HepG2 (cell line): ENCODE results near the gene RPL37A. TPM values are rescaled to one million over a fixed set of nuclear protein-coding genes. Genes with fewer than 3 reads are reported as not detected.
A peak's percentile ranks its signal among the peaks of the same experiment; 100 is the strongest.

Source experiments
- HOXA3 ChIP-seq: sonication (generic); formaldehyde crosslinking; IDR thresholded peaks from 2 replicates; pipeline ENCODE4 v1.5.0; 2020; ENCODE audit warnings: missing genetic modification reagents
- KAT7 ChIP-seq: IDR thresholded peaks from 2 replicates; pipeline ENCODE4 v1.6.1; 2018; ENCODE audit warnings: borderline replicate concordance, missing compliant biosample characterization
- MAX ChIP-seq: IDR thresholded peaks from 2 replicates; pipeline ENCODE4 v1.6.1; 2012; ENCODE audit warnings: inconsistent platforms
- PAWR ChIP-seq: sonication (generic); formaldehyde crosslinking; IDR thresholded peaks from 2 replicates; pipeline ENCODE4 v1.4.0; 2020; ENCODE audit warnings: missing genetic modification reagents, mild to moderate bottlenecking, borderline replicate concordance
- PAX8 ChIP-seq: sonication (generic); formaldehyde crosslinking; IDR thresholded peaks from 2 replicates; pipeline ENCODE4 v1.8.0; 2022; ENCODE audit warnings: mild to moderate bottlenecking, missing genetic modification reagents, borderline replicate concordance
- PHF8 ChIP-seq: sonication (generic); formaldehyde crosslinking; IDR thresholded peaks from 2 replicates; pipeline ENCODE4 v1.5.0; 2020; ENCODE audit warnings: missing genetic modification reagents
- SATB2 ChIP-seq: sonication (generic); formaldehyde crosslinking; IDR thresholded peaks from 2 replicates; pipeline ENCODE4 v1.5.0; 2020; ENCODE audit warnings: missing genetic modification reagents
- SRSF1 ChIP-seq: fragments of 200-400 bp; formaldehyde crosslinking; optimal IDR thresholded peaks from 2 replicates; pipeline ENCODE3; 2017; ENCODE audit warnings: mild to moderate bottlenecking, low read depth, low read length, moderate library complexity
- SUZ12 ChIP-seq: fragments of 150-350 bp; IDR thresholded peaks from 2 replicates; pipeline ENCODE4 v1.6.1; 2014; ENCODE audit warnings: low read depth, low read length
- TERF1 ChIP-seq: sonication (generic); formaldehyde crosslinking; IDR thresholded peaks from 2 replicates; pipeline ENCODE4 v1.8.0; 2022; ENCODE audit warnings: mild to moderate bottlenecking, missing genetic modification reagents, moderate library complexity
- TP53 ChIP-seq: sonication (generic); formaldehyde crosslinking; conservative IDR thresholded peaks from 2 replicates; pipeline ENCODE4 v1.4.0; 2020; ENCODE audit warnings: missing genetic modification reagents
- TRIM24 ChIP-seq: sonication (generic); formaldehyde crosslinking; IDR thresholded peaks from 2 replicates; pipeline ENCODE4 v1.8.0; 2022; ENCODE audit warnings: mild to moderate bottlenecking, missing genetic modification reagents
- ZBED4 ChIP-seq: sonication (generic); formaldehyde crosslinking; IDR thresholded peaks from 2 replicates; pipeline ENCODE4 v1.4.0; 2020; ENCODE audit warnings: missing genetic modification reagents, borderline replicate concordance
- ZBTB26 ChIP-seq: IDR thresholded peaks from 2 replicates; pipeline ENCODE4 v1.6.1; 2016; ENCODE audit warnings: missing compliant biosample characterization, missing genetic modification reagents, borderline replicate concordance
- ZMAT3 ChIP-seq: sonication (generic); formaldehyde crosslinking; conservative IDR thresholded peaks from 2 replicates; pipeline ENCODE4 v1.7.0; 2021; ENCODE audit warnings: missing genetic modification reagents
- ZNF432 ChIP-seq: sonication (generic); formaldehyde crosslinking; IDR thresholded peaks from 2 replicates; pipeline ENCODE4 v1.5.0; 2020; ENCODE audit warnings: missing genetic modification reagents, mild to moderate bottlenecking, borderline replicate concordance
- ZNF501 ChIP-seq: sonication (generic); formaldehyde crosslinking; IDR thresholded peaks from 2 replicates; pipeline ENCODE4 v1.5.1; 2020; ENCODE audit warnings: mild to moderate bottlenecking, moderate library complexity, missing genetic modification reagents
- ZNF737 ChIP-seq: sonication (generic); formaldehyde crosslinking; IDR thresholded peaks from 2 replicates; pipeline ENCODE4 v1.5.0; 2020; ENCODE audit warnings: missing genetic modification reagents, mild to moderate bottlenecking, borderline replicate concordance
- ZUFSP ChIP-seq: sonication (generic); formaldehyde crosslinking; IDR thresholded peaks from 2 replicates; pipeline ENCODE4 v1.9.0; 2021; ENCODE audit warnings: missing genetic modification reagents, mild to moderate bottlenecking, borderline replicate concordance
- polyA plus RNA-seq, 8 experiments: library from polyadenylated mRNA; depleted of rRNA in 3 of 8; stranded (reverse) in 7 of 8; unstranded in 1 of 8; fragments of >200 nt; fragmentation: Illumina TruSeq in 4 of 8; extraction: Trizol in 4 of 8; gene quantifications; 2 replicates each; pipeline versions ENCODE4 v1.2.1 to v1.2.3, GENCODE V29; 2011 to 2016; ENCODE audit warnings: low read depth in 4 of 8, missing spikeins in 1 of 8, mixed read lengths in 1 of 8; ENCODE audit not compliant: insufficient read depth in 1 of 8
- total RNA-seq, 5 experiments: library from RNA; depleted of rRNA; stranded (reverse); fragments of >200 nt; fragmentation: Illumina TruSeq; extraction: Trizol; gene quantifications; 2 replicates each; pipeline ENCODE4 v1.2.3, GENCODE V29; 2016; ENCODE audit warnings: low read depth in 1 of 5

RPL37A gene
- total and polyA plus RNA-seq, 2 of the 13 experiments (the other 11 are each of a cell fraction or from before 2014, with no cell fraction given): 6,902 to 7,910 TPM

GRCh38 chr2:216498379-216499352 lies at the start of gene RPL37A (continued):
- peak; percentile 85 for TF ChIP-seq HOXA3 (CRISPR knock-in tag)
- TF ChIP-seq PAWR (CRISPR knock-in tag): 0 out of 2 replicates have a peak, but pooled peaks have one; percentile 92
- TF ChIP-seq ZBED4: peak; percentile 90
- TF ChIP-seq TRIM24 (CRISPR knock-in tag): no peak
- peak; percentile 99 for TF ChIP-seq PAX8 (CRISPR knock-in tag)
- peak; percentile 99 for TF ChIP-seq PHF8
- TF ChIP-seq ZMAT3 (CRISPR knock-in tag): peak; percentile 96
- peak; percentile 91 for TF ChIP-seq ZBTB26 (CRISPR knock-in tag)
- TF ChIP-seq TP53: 0 out of 2 replicates have a peak, but pooled peaks have one; percentile 28
- peak; percentile 99 for TF ChIP-seq ZNF501
- TF ChIP-seq MAX: peak; percentile 94
- TF ChIP-seq KAT7: peak; percentile 97; the same call in 1 of the 2 replicates
- TF ChIP-seq ZUFSP (CRISPR knock-in tag): no peak
- TF ChIP-seq SATB2 (CRISPR knock-in tag): 0 out of 2 replicates have a peak, but pooled peaks have one; percentile 87
- TF ChIP-seq SRSF1: peak; percentile 97
- no peak for TF ChIP-seq TERF1
- peak; percentile 99 for TF ChIP-seq ZNF737 (CRISPR knock-in tag)
- TF ChIP-seq SUZ12: no peak
- TF ChIP-seq ZNF432 (CRISPR knock-in tag): peak; percentile 42; the same call in 1 of the 2 replicates
